AG04450 (cell line): Measurements from ENCODE around the gene TPX2. TPM values are rescaled to one million over a fixed set of nuclear protein-coding genes. Genes with fewer than 3 reads are reported as not detected.
A peak's percentile ranks its signal among the peaks of the same experiment; 100 is the strongest.

Source experiments
- CTCF ChIA-PET: fragments of 300-600, 350-600 bp; formaldehyde crosslinking; extraction: SDS; loops from one replicate; lab custom pipeline; 2022; ENCODE audit warnings: antibody characterized with exemption, inconsistent platforms; lab: Charles Lee
- POLR2A ChIA-PET: fragments of 350-600 bp; formaldehyde crosslinking; extraction: SDS; loops from one replicate; lab custom pipeline; 2021; ENCODE audit warnings: antibody characterized with exemption, inconsistent platforms; lab: Yijun Ruan, JAX
- DNase-seq: peaks from one replicate; pipeline ENCODE4 v3.0.0-alpha.2; 2011; ENCODE audit warnings: low read depth, low spot score
- H3K27ac ChIP-seq: one replicate; pipeline ENCODE4 v1.5.1; 2012; ENCODE audit warnings: low read depth, low read length, control low read depth
- H3K27me3 ChIP-seq: one replicate; pipeline ENCODE4 v1.6.0; 2012; ENCODE audit warnings: low read length; ENCODE audit not compliant: control insufficient read depth, insufficient read depth
- H3K4me3 ChIP-seq: 2 replicates; pipeline ENCODE4 v1.5.1; 2011; ENCODE audit warnings: mild to moderate bottlenecking, low read depth, low read length, control low read depth
- H3K9me3 ChIP-seq: 2 replicates; pipeline ENCODE4 v1.5.1; 2012; ENCODE audit warnings: low read length; ENCODE audit not compliant: control insufficient read depth, insufficient read depth
- polyA plus RNA-seq: library from polyadenylated mRNA; depleted of rRNA; stranded (reverse); fragments of >200 nt; gene quantifications from 2 replicates; pipeline ENCODE4 v1.2.3, GENCODE V29; 2011
- TF ChIP-seq, protein P1 (sequence below): IDR thresholded peaks from 2 replicates; pipeline ENCODE4 v1.5.1; 2011; ENCODE audit warnings: low read depth, low read length, control low read depth, inconsistent platforms

TPX2 gene
- polyA plus RNA-seq, 1 experiment, result 24.4 TPM

DNA sequence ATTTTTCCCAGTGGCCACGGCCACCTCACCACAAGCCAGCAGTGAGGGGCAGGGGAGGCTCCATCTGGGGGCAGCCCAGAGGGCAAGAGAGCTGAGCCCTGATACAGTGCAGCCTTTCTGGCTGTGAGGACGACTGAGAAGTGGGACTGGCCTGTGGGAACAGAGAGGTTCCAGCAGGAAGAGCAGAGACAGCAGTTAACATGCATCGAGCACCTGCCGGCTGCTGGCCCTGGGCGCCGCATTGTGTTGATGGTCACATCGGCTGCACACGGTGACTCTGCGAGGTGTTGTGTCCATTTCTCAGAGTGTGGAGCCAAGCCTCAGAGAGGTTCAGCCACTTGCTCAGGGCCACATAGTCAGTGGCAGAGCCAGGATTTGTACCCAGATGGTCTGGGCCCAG is 96.5 kb downstream of the TPX2 start:
- Histone ChIP-seq H3K27me3 (peaks cover 2% of the 10 kb centered on the region), H3K9me3 (no peaks in the 10 kb centered on the region; the same call in 1 of the 2 replicates), H3K27ac (no peak overlapping the region), H3K4me3 (no peak overlapping the region)
- TF ChIP-seq, protein P1, sequence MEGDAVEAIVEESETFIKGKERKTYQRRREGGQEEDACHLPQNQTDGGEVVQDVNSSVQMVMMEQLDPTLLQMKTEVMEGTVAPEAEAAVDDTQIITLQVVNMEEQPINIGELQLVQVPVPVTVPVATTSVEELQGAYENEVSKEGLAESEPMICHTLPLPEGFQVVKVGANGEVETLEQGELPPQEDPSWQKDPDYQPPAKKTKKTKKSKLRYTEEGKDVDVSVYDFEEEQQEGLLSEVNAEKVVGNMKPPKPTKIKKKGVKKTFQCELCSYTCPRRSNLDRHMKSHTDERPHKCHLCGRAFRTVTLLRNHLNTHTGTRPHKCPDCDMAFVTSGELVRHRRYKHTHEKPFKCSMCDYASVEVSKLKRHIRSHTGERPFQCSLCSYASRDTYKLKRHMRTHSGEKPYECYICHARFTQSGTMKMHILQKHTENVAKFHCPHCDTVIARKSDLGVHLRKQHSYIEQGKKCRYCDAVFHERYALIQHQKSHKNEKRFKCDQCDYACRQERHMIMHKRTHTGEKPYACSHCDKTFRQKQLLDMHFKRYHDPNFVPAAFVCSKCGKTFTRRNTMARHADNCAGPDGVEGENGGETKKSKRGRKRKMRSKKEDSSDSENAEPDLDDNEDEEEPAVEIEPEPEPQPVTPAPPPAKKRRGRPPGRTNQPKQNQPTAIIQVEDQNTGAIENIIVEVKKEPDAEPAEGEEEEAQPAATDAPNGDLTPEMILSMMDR, result no peak
- ChIA-PET POLR2A (no interaction called here), CTCF (interaction anchor here (1.9 to 4.9 kb wide), 4 partner anchors 11 to 116 kb away, joined by 4 to 25 read pairs (median 22); partner anchors contain the start of gene PDRG1)
- DNase-seq, result no peak

DNA sequence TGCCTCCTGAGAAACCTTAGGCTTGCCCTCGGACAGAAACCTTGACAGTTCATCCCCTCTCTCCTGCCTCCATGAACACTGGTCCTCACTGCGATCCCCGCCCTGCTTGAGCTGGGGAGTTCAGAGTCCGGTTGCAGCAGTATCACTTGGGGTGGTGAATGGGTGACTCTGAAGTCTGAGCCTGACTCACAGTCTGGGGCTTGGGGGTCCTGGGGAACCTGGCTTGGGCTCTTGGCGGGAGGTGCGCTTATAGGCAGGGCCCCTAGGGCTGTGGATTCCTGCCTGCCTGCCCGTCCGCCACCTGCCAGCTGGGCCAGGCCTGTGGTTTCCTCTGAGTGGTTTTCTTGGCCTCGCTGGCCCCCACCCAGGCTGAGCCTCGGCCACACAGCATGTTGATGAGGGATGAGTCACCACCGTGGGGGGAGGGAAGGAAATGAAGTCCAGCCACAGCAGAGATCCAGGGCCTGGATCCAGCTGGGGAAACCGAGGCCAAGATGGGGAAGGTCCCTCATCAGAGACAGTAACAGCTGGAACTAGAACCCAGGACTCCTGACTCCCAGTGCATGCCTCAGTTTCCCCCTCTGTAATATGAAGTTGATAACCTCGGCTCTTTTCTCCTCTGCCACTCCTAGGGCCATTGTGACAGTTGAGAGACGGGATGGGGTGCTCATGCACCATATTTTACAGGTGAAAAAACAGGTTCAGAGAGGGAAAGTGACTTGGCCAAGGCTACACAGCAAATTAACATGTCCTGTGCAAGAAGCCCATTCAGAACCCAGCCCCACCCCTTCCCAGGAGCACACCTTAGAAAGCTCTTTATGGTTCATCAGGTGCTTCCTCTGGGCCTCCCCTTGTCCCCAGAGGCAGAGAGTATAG is 97.1 kb downstream of the TPX2 start:
- CTCF ChIA-PET, result interaction anchor here (1.0 to 4.9 kb wide), 4 partner anchors 11 to 116 kb away, joined by 3 to 25 read pairs (median 22); partner anchors contain the start of gene PDRG1
- peak; percentile 74 for DNase-seq
- H3K27ac ChIP-seq, result peak overlapping the region; percentile 11
- POLR2A ChIA-PET, result no interaction called here
- peaks cover 2% of the 10 kb centered on the region for H3K27me3 ChIP-seq
- H3K9me3 ChIP-seq, result no peaks in the 10 kb centered on the region; the same call in 1 of the 2 replicates
- no peak overlapping the region for H3K4me3 ChIP-seq
- TF ChIP-seq, protein P1, result no peak

DNA sequence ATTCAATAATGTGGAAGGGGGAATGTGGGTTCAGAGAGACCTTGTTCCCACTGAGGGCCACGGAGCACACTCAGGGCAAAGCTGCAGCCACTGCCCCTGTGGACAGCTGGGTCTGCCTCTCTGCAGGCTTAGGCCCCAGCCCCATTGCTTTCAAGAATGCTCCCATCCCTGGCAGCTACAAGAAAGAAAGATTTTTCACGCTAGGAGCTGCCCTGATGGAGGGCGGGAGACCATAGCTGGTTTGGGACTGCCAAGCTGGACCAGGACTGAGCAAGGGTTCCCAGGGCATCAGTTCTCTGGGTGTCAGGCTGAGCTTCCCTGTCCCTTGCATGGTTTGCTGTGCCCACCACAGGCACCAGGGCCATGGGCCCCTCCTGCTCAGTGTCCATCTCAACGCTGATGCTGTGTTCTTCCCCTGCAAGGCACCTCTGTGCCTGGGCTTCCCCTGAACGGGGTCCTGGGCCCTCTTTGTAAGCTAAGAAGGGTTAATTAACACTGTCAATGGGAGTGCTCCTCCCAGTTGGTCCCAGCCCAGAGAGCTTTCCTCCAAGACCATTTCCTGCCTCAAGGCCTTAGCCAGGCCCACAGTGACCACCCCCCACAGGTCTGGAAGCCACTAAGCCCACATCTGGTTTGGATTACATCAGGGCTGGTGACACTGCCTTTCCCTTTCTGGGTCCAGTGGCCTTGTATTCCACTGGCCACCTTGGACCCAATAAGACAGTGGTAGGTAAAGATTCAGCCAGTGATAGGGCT is 97.9 kb downstream of the TPX2 start:
- H3K27ac ChIP-seq, result no peak overlapping the region
- TF ChIP-seq, protein P1, result no peak
- DNase-seq, result no peak
- no peaks in the 10 kb centered on the region; the same call in 1 of the 2 replicates for H3K9me3 ChIP-seq
- ChIA-PET CTCF (interaction anchor here (0.9 to 4.9 kb wide), 7 partner anchors 10 to 115 kb away, joined by 3 to 25 read pairs (median 6); partner anchors contain the start of gene PDRG1), POLR2A (no interaction called here)
- no peaks in the 10 kb centered on the region for H3K27me3 ChIP-seq
- no peak overlapping the region for H3K4me3 ChIP-seq

DNA sequence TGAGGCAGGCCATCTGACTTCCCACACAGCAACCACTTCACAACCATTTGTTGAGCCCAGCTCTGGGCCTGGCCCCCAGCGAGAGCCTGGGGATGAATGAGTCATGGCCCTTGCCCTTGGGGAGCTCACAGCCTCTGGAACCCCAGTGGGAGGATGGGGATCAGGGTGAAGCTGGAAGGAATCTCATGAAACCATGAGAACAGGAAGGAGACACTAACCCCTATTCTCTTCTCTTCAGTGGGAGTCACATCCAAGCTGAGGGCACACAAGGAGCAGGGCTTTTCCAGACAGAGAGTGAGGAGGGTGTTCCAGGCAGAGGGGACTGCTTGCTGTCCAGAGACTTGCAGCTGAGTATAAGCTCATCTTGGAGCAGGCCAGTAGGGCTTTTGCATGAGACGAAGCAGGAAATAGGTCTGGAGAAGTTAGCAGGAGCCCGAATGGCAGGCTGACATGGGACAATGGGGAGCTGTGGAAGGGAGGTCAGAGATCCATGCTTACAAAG is 98.9 kb downstream of the TPX2 start:
- Histone ChIP-seq H3K9me3 (no peaks in the 10 kb centered on the region; the same call in 1 of the 2 replicates), H3K4me3 (no peak overlapping the region), H3K27ac (no peak overlapping the region), H3K27me3 (no peaks in the 10 kb centered on the region)
- CTCF ChIA-PET, result interaction anchor here (0.6 to 4.9 kb wide), 7 partner anchors 9 to 194 kb away, joined by 3 to 25 read pairs (median 6); partner anchors contain the start of gene PDRG1
- TF ChIP-seq, protein P1, result no peak
- DNase-seq, result no peak
- POLR2A ChIA-PET, result no interaction called here
